Measurements from ENCODE around the gene FOXE1.

Gene FOXE1

DNA sequence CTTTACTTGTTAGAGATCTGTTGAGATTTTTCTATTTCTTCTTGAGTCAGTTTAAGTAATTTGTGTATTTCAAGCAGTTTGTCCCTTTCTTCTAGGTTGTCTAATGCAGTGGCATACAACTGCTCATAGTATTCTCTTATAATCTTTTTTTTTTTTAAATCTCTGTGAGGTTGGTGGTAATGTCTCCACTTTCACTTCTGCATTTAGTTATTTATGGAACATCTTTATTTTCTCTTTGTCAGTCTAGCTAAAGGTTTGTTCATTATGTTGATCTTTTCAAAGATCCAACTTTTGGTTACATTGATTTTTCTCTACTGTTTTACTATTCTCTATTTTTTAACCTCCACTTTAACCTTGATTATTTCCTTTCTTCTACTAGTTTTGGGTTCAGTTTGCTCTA, 13.8 kb downstream of the FOXE1 start:
- no peak for DNase-seq

- DNase-seq = no peak
Measured at GRCh38 chr9:97868859-97869258, 15.8 kb downstream of the FOXE1 start.

DNA sequence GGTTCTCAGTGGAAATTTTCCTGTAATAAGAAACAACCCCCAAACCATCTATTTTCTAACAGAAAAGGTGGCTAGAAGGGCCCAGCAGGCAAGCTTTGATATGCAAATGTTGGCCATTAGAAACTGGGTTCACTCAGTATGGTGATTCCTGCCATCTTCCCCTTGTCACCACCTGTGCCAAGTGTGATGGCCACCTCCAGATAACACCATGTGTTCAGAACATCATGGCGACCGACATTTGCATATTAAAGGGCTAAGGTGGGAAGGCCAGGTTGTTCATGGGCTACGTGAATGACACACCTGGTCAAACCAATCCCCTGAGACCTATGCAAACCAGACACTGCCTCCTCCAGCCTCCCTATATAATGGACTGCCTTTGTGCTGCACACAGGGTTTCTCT, 20.4 kb downstream of the FOXE1 start:
- DNase-seq = no peak

DNA sequence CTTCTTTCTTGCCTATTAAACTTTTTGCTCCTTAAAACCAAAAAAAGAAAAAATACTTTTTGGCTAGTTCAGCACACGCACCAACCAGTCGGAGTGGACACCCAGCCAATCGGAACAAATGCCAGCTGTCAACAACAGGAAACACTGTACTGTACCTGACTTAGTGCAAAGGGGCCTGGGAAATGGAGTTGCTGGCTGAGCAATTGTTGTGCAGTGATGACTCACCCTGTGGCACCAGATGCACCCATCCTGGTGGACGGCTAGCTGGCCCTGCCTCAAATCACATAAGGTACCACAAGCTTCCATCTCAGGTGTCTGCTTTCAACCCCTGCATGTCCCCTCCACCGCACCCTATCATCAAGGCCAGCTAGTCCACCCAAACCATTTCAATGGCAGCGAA, 20.9 kb downstream of the FOXE1 start:
- no peak for DNase-seq

DNA sequence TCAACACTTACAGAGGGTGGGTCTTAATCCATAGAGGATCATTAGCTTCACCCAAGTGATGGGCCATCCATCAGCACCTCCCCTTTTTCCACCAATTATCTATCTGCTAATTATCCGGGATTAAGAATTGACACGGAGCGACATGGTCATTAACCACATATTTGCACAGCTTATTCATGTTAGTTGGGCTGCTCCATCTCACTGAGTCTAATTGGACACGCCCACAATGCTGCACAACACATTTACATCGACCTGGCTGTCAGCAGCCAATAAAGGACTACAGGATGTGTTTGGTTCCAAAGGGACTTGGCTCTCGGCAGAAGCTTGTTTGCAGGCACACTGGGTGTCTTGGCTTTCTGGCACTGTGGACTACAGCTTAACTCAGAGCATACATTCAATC, 21.6 kb downstream of the FOXE1 start:
- no peak for DNase-seq

- DNase-seq = no peak
Measured at GRCh38 chr9:97875111-97875510, 22.1 kb downstream of the FOXE1 start.

DNA sequence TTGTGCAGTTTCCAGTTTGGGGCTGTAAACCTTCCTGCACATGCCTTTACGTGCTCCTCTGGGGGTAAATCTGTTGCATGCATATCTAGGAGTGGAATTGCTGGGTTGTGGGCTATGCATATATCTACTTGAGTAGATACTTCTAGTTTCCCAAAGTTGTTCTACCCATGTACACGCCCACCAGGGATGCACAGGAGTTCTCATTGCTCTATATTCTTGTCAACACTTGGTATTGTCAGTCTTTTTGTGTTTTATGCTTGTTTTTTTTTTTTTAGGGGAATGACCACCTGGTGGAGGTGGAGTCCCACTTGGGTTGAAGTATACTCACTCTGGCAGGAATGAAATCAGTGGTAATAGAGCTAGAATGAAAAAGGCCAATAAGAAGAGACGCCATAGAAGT, 23.0 kb downstream of the FOXE1 start:
- no peak for DNase-seq

- DNase-seq = no peak
Measured at GRCh38 chr9:97880336-97880735, 27.3 kb downstream of the FOXE1 start.

DNA sequence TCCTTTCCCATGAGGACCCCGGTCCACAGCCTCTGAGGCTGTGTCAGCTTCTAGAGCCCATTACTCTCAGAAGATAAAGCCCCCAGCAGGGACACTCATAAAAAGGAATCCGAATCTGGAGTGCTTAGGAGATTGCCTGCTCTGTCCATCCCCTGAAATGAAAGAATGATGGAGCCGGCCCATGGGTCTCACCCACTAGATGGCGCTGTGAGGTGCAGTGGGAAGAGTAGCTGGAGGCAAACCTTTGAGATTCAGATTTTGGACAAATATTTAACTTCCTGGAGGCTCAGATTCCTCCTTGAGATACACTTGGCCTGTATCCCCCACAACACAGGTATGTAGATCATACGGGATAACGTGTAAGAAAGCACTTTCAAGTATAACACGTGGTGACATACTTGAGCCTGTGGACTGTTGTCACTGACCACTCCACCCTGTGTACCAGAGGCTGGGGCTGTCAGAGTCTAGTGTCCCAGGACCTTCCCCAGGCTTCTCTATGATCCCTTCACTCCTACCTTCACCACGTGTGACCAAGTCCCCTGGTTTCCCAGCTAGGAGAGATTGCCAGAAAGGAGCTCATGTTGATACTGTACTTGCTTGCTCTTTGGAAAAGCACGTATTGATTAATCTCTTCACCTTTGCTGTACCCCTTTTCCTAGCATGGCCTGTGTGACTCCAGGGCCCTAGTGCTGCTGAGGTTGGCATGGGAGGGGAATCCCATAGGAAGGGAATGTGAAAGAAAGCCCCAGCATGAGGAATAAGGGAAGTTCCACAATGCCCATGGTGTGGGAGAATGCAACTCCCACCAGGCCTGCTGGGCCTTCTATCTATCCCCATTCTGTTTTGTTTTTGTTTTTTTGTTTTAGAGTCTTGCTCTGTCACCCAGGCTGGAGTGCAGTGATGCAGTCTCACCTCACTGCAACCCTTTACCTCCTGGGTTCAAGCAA, 37.2 kb downstream of the FOXE1 start:
- peak; percentile 29 for DNase-seq

GRCh38 chr9:97891736-97892135, 38.7 kb downstream of the FOXE1 start:
- no peak for DNase-seq

DNA sequence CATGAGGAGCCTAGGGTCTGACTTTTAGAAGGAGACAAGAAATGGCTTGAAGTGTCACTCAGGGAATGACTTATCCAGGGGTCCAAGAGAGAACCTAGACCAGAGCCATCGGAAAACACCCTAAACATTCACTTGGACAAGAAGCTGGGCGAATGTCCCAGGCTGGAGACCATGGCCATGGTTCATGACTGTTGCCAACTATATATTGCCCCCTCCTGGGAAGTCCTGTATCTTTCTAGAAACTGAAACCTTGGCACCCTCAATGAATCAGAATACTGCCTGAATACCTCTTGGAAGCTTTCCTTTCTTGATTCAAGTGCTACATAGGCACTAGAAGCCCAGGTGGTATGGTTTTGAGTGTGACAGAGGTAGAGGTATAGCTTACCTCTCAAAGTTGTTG, 39.4 kb downstream of the FOXE1 start:
- no peak for DNase-seq

GRCh38 chr9:97895211-97895610, 42.2 kb downstream of the FOXE1 start:
- DNase-seq = no peak

GRCh38 chr9:97895695-97896332, 42.8 kb downstream of the FOXE1 start:
- DNase-seq = peak; percentile 26

GRCh38 chr9:97900103-97900737, 47.2 kb downstream of the FOXE1 start:
- DNase-seq = no peak

- no peak for DNase-seq
Measured at GRCh38 chr9:97900738-97901565, 47.9 kb downstream of the FOXE1 start.

DNA sequence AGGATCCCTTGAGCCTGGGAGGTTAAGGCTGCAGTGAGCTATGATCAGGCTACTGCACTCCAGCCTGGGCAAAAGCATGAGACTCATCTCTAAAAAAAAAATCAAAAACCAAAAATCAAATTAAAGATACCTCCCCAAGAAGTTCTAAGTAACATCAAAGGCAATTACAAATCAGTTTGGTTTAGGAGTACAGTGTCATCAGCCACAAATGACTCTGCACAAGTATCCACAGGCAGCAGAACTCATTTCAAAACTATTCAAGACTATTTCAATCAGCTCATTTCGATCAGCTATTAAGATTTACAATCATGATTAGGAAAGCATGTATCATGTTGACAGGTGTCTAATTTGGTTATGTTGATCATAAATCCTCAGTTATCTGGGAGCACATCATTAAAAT, 50.2 kb downstream of the FOXE1 start:
- no peak for DNase-seq

DNA sequence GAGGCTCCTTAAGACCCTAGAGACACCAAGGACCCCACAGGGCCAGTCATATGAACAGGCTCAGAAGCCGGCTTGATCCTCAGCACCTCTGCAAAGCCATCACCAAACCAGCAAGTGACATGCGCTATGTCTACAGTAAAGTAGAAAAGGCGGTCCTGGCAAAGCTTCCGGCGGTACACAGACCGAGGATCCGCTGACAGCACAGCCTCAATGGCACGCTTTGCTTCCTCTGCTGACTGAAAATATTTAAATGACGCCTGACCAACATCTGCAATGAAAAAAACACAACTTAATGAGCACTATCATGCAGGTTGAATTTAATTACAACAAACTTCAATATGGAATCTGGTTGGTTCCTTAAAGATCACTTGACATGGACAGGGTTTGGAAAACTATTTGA, 51.7 kb downstream of the FOXE1 start:
- DNase-seq = no peak

DNA sequence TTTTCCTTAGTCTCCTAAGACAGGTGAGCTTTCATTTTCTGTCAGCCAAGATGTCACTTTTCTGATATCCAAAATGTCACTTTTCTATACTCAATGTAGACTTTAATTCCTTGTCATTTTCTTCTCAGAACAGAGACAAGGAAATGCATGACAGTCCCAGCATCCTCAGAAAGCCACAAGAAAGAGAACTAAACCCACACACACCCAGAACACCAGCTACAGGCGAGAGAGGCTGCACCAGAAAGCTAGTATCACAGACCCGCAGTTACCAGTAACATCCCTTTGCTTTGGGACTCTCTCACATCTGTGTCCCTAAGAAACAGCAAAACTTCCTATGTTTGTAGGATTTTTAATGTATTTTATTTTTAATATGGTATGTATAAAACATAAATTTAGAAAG, 52.2 kb downstream of the FOXE1 start:
- no peak for DNase-seq

Measured in 8988T (cell line).